ENCODE data around the gene IL19.

Gene IL19

DNA sequence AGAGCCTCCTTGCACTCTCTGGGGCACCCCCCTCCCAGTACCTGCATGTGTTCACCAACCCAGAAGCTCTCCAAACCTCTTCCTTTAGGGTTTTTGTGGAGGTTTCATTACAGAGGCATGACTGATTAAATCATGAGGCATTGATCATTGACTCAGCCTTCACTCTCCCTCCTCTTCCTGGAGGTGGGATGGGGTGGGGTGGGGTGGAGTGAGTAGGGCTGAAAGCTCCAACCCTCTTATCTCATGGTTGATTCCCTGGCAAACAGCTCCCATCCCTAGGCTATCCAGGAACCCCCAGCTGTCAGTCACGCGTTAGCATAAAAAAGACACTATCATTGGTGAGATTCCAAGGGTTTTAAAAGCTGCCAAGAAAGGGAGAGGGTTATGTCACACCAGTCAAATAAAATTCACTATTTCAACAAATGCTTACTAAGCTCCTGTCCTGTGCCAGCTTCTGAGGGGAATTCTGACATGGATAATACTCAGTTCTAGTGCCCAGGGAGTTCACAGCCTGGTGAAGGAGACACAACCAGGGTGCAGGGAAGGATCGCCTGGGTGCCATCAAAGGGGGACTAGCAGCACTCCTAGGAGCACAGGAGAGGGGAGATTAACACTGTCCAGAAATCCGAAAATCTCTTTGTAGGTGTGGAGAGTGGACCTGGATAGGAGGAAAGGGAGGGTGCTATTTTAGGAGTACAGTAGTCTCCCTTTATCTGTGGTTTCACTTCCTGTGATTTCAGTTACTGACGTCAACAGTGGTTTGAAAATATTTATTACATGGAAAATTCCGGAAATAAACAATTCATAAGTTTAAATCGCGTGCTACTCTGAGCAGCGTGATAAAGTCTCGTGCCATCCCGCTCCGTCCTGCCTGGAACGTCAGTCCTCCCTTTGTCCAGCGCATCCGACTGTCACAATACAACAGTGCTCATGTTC is 119.8 kb downstream of the IL19 start:
- peaks cover 41% of the 10 kb centered on the region for H3K4me1 Mint-ChIP-seq (ENCODE audit: low read depth)

DNA sequence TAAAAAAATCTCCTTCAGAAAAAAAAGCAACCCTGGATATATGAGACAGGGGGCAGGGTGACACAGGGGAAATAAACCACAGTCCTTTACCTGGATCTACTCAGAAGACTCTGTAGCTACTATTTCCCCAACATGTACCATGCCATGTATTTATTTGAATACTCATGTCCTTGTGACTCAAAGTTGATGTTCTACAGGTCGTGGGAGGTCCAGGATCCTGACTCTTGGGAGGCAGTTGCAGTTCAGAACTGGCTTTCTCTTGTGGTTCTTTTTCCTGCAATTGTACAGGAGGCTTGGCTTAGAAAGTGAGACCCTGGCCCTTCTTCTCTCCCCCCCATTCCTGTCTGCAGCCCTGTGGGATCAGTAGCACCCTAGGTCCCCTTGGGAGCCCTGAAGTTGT is 120.8 kb downstream of the IL19 start:
- Mint-ChIP-seq H3K27me3 (ENCODE audit: low read depth) (peaks cover 4% of the 10 kb centered on the region), H3K9me3 (peaks cover 7% of the 10 kb centered on the region), H3K4me3 (no peak overlapping the region), H3K4me1 (ENCODE audit: low read depth) (peaks cover 41% of the 10 kb centered on the region), H3K36me3 (ENCODE audit: low read depth) (peaks cover 3% of the 10 kb centered on the region), H3K27ac (no peak overlapping the region)
- DNase-seq (ENCODE audit: low spot score), result no peak

More for the DNA sequence above, 119.8 kb downstream of the IL19 start:
- Mint-ChIP-seq H3K27me3 (ENCODE audit: low read depth) (peaks cover 7% of the 10 kb centered on the region), H3K27ac (peak overlapping the region; percentile 72), H3K36me3 (ENCODE audit: low read depth) (peaks cover 3% of the 10 kb centered on the region), H3K4me3 (peak overlapping the region; percentile 48), H3K9me3 (peaks cover 7% of the 10 kb centered on the region)
- peak; percentile 16 for DNase-seq (ENCODE audit: low spot score)
